ENCODE data around the gene RIPOR2. TPM values are rescaled to one million over a fixed set of nuclear protein-coding genes. Genes with fewer than 3 reads are reported as not detected.

The RIPOR2 gene
- total and polyA plus RNA-seq, 2 of the 13 experiments (the other 11 are each of a cell fraction or from before 2014, with no cell fraction given): 0.02 to 0.05 TPM

- BruUV-seq (replicated peaks): no TSS peak
- Histone ChIP-seq H4K20me1 (ENCODE audit: insufficient read depth, low read length) (no peaks in the 10 kb centered on the region), H3K27ac (ENCODE audit: extremely low read length, insufficient read depth, low read length) (no peak overlapping the region), H3K4me3 (replicated peaks in 1 of 3; ENCODE audit: insufficient read depth in 1 of 3, low read depth in 2 of 3, low read length in 3 of 3) (peak overlapping the region; percentile 18 to 51 (median 29); a peak in 4 of 6 replicates), H3K36me3 (replicated peaks in 1 of 2; ENCODE audit: control insufficient read depth in 1 of 2, insufficient read depth in 2 of 2, low read length in 2 of 2) (no peaks in the 10 kb centered on the region), H3K4me2 (ENCODE audit: low read depth, low read length) (peak overlapping the region; percentile 57), H3K79me2 (ENCODE audit: insufficient read depth, low read length) (no peaks in the 10 kb centered on the region), H3K4me1 (ENCODE audit: insufficient read depth, low read length) (peaks cover 9% of the 10 kb centered on the region), H3K27me3 (ENCODE audit: control insufficient read depth in 1 of 2, insufficient read depth in 2 of 2, low read length in 2 of 2) (peaks cover 13 to 83% of the 10 kb centered on the region in 2 experiments), H2AFZ (ENCODE audit: low read length) (no peak overlapping the region), H3K9ac (ENCODE audit: insufficient read depth, low read depth, low read length) (no peak overlapping the region), H3K9me3 (ENCODE audit: low read length) (no peaks in the 10 kb centered on the region)
- in situ Hi-C loops (cut with HindIII; ENCODE audit: extremely low pct_ligation_motif_present, low pct_unique_long_range_greater_than_20kb) (no loop called here), intact Hi-C loops (cut with micrococcal nuclease; ENCODE audit: unreplicated experiment) (no loop called here)
- no peak for DNase-seq (ENCODE audit: low spot score)
- 12% methylated on average over 32 of the region's 33 CpGs for WGBS (ENCODE audit: low lambda C conversion rate)
- no peak for FAIRE-seq
- peak; percentile 40 for ATAC-seq
- TF ChIP-seq PAXIP1 (CRISPR knock-in tag; conservative IDR thresholded peaks at IDR 0.05): no peak
- TF ChIP-seq PRDM10 (CRISPR knock-in tag; IDR thresholded peaks at IDR 0.05; ENCODE audit: low read depth): no peak
- 0 out of 2 replicates have a peak, but pooled peaks have one; percentile 35 for TF ChIP-seq ZNF776 (CRISPR knock-in tag; IDR thresholded peaks at IDR 0.05)
- peak; percentile 17 for TF ChIP-seq HNRNPLL (IDR thresholded peaks at IDR 0.05; ENCODE audit: low read depth, low read length, poor library complexity, severe bottlenecking)
- no peak for TF ChIP-seq AGO2 (optimal IDR thresholded peaks at IDR 0.05; ENCODE audit: low read depth, low read length)
- TF ChIP-seq RORA (CRISPR knock-in tag; IDR thresholded peaks at IDR 0.05): no peak
- TF ChIP-seq, protein P1, sequence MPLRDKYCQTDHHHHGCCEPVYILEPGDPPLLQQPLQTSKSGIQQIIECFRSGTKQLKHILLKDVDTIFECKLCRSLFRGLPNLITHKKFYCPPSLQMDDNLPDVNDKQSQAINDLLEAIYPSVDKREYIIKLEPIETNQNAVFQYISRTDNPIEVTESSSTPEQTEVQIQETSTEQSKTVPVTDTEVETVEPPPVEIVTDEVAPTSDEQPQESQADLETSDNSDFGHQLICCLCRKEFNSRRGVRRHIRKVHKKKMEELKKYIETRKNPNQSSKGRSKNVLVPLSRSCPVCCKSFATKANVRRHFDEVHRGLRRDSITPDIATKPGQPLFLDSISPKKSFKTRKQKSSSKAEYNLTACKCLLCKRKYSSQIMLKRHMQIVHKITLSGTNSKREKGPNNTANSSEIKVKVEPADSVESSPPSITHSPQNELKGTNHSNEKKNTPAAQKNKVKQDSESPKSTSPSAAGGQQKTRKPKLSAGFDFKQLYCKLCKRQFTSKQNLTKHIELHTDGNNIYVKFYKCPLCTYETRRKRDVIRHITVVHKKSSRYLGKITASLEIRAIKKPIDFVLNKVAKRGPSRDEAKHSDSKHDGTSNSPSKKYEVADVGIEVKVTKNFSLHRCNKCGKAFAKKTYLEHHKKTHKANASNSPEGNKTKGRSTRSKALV (CRISPR knock-in tag; IDR thresholded peaks at IDR 0.05): peak; percentile 67; the same call in 1 of the 2 replicates
- peak; percentile 78; the same call in 1 of the 2 replicates for TF ChIP-seq EZH2 (conservative IDR thresholded peaks at IDR 0.05; ENCODE audit: low read depth, low read length)
- no peak for TF ChIP-seq ZNF749 (CRISPR knock-in tag; IDR thresholded peaks at IDR 0.05; ENCODE audit: borderline replicate concordance)
- CTCF ChIA-PET (ENCODE audit: low intra/inter-chr PET ratio, low total read pairs): no interaction called here
- POLR2A ChIA-PET: no interaction called here
Measured at GRCh38 chr6:24910331-24910960, 25.3 kb downstream of the RIPOR2 start.
